Stimulated activated CD8-positive, alpha-beta memory T cell treated with anti-CD3 and anti-CD28 coated beads, Interleukin-4, amount 100 ng/mL, for 4 hours (primary cell): Measurements from ENCODE around the gene LAMP1.
"Not testable (repeated sequence)": the region's sequence is repeated elsewhere in the genome, so short reads cannot be mapped to it uniquely, and the experiment has no call there.

Source experiments
- DNase-seq, 2 donors: peaks; one replicate each; pipeline ENCODE4 v3.0.0-alpha.2; 2020; ENCODE audit warnings: low read depth in 2 of 2, low spot score in 1 of 2

Gene LAMP1

GRCh38 chr13:113327391-113327765, 30.3 kb downstream of the LAMP1 start:
- DNase-seq, result no peak

GRCh38 chr13:113327766-113328471, 30.9 kb downstream of the LAMP1 start:
- no peak for DNase-seq

GRCh38 chr13:113328851-113329250, 31.8 kb downstream of the LAMP1 start:
- DNase-seq, result no peak

- no peak for DNase-seq
These were observed 32.7 kb downstream of the LAMP1 start for GRCh38 chr13:113329656-113330312.

- no peak for DNase-seq
These were observed 35.6 kb downstream of the LAMP1 start for GRCh38 chr13:113332615-113333014.

GRCh38 chr13:113333076-113333475, 36.0 kb downstream of the LAMP1 start:
- DNase-seq, result no peak

- DNase-seq, result no peak
These were observed 40.5 kb downstream of the LAMP1 start for GRCh38 chr13:113337556-113337955.

- DNase-seq, result no peak
These were observed 40.9 kb downstream of the LAMP1 start for GRCh38 chr13:113337976-113338375.

- no peak for DNase-seq
These were observed 41.4 kb downstream of the LAMP1 start for GRCh38 chr13:113338451-113338850.

GRCh38 chr13:113342820-113343691, 46.0 kb downstream of the LAMP1 start:
- DNase-seq, result no peak

- no peak for DNase-seq
These were observed 46.6 kb downstream of the LAMP1 start for GRCh38 chr13:113343692-113343968.

- DNase-seq, result no peak
These were observed 48.4 kb downstream of the LAMP1 start for GRCh38 chr13:113345486-113345885.

GRCh38 chr13:113347736-113348225, 50.7 kb downstream of the LAMP1 start:
- not testable (repeated sequence) for DNase-seq

- no peak for DNase-seq
These were observed 51.6 kb downstream of the LAMP1 start for GRCh38 chr13:113348591-113348990.

- DNase-seq, result no peak
These were observed 52.0 kb downstream of the LAMP1 start for GRCh38 chr13:113349050-113349449.

- DNase-seq, result no peak
These were observed 52.5 kb downstream of the LAMP1 start for GRCh38 chr13:113349491-113349890.

- no peak for DNase-seq
These were observed 53.3 kb downstream of the LAMP1 start for GRCh38 chr13:113350065-113350937.

- DNase-seq, result no peak
These were observed 53.9 kb downstream of the LAMP1 start for GRCh38 chr13:113350938-113351335.

GRCh38 chr13:113351514-113352026, 54.5 kb downstream of the LAMP1 start:
- no peak for DNase-seq

- DNase-seq, result no peak
These were observed 56.2 kb downstream of the LAMP1 start for GRCh38 chr13:113353254-113353653.
